CD1c-positive myeloid dendritic cell (primary cell): ENCODE measurements around the gene ALAS1.

Experiments
- DNase-seq: peaks from one replicate; pipeline ENCODE4 v3.0.0-alpha.2; 2016; ENCODE audit errors: extremely low spot score

ALAS1 gene

GRCh38 chr3:52234516-52235447 lies 36.8 kb downstream of the ALAS1 start:
- DNase-seq: no peak

- no peak for DNase-seq
These were observed 38.5 kb downstream of the ALAS1 start for GRCh38 chr3:52236424-52236886.

- no peak for DNase-seq
These were observed 39.2 kb downstream of the ALAS1 start for GRCh38 chr3:52237006-52237656.

- peak; percentile 88 for DNase-seq
These were observed 39.8 kb downstream of the ALAS1 start for GRCh38 chr3:52237657-52238172.

GRCh38 chr3:52238193-52238760 lies 40.3 kb downstream of the ALAS1 start:
- peak; percentile 90 for DNase-seq

- peak; percentile 93 for DNase-seq
These were observed 41.1 kb downstream of the ALAS1 start, which contains the start of gene TWF2 for GRCh38 chr3:52238761-52239701. TSS of gene TWF2 (minus strand) at chr3:52239158. CDS start at chr3:52239016, 142 bp downstream.

- DNase-seq: peak; percentile 87
These were observed 42.3 kb downstream of the ALAS1 start for GRCh38 chr3:52240059-52240885.

GRCh38 chr3:52240886-52241370 lies 43.0 kb downstream of the ALAS1 start:
- no peak for DNase-seq

GRCh38 chr3:52242039-52242438 lies 44.1 kb downstream of the ALAS1 start:
- DNase-seq: no peak

- peak; percentile 96 for DNase-seq
These were observed 46.0 kb downstream of the ALAS1 start for GRCh38 chr3:52243791-52244628.

- peak; percentile 68 for DNase-seq
These were observed 47.6 kb downstream of the ALAS1 start, which contains the start of gene PPM1M for GRCh38 chr3:52245322-52246263. TSS of gene PPM1M (plus strand) at chr3:52245759. CDS start at chr3:52245825, 66 bp downstream.

GRCh38 chr3:52246264-52246620 lies 48.3 kb downstream of the ALAS1 start:
- no peak for DNase-seq

- peak; percentile 71 for DNase-seq
These were observed 48.9 kb downstream of the ALAS1 start for GRCh38 chr3:52246728-52247408.

GRCh38 chr3:52247409-52248164 lies 49.6 kb downstream of the ALAS1 start:
- peak; percentile 52 for DNase-seq

GRCh38 chr3:52248165-52248541 lies 50.2 kb downstream of the ALAS1 start:
- no peak for DNase-seq

GRCh38 chr3:52248816-52249547 lies 51.0 kb downstream of the ALAS1 start:
- DNase-seq: no peak
